ENCODE data around the gene PRSS21. TPM values are rescaled to one million over a fixed set of nuclear protein-coding genes. Genes with fewer than 3 reads are reported as not detected.

The PRSS21 gene
- total and polyA plus RNA-seq, 12 donors: 0.20 TPM; not detected in 11

GRCh38 chr16:2775765-2776499, 41.1 kb upstream of the PRSS21 start:
- ATAC-seq (no peak), DNase-seq (no peak)
- peaks cover 9 to 43% (median 28%) of the 10 kb centered on the region in 9 donors for H3K4me1 ChIP-seq
- no peaks in the 10 kb centered on the region for H3K27me3 ChIP-seq
- H3K4me3 ChIP-seq: peak overlapping the region; percentile 81 to 100 (median 98)
- no peaks in the 10 kb centered on the region for H3K9me3 ChIP-seq
- 47 to 49% methylated on average over 11 of the region's 11 CpGs for WGBS, 2 donors
- intact Hi-C loops (cut with DNase I): loop anchor here in 4 of 10 donors (1.0 to 10.0 kb wide), 4 partner anchors 21 to 89 kb away; partner anchors contain the start of gene SRRM2 (in 1 of the 4)
- peaks cover 0 to 45% (median 19%) of the 10 kb centered on the region in 9 donors for H3K36me3 ChIP-seq
- H3K27ac ChIP-seq: peak overlapping the region in 6 of 10 donors; percentile 73 to 100 (median 88)
- TF ChIP-seq CTCF (IDR thresholded peaks at IDR 0.05): no peak

GRCh38 chr16:2776500-2777139, 40.4 kb upstream of the PRSS21 start:
- no peaks in the 10 kb centered on the region for H3K9me3 ChIP-seq
- peaks cover 0 to 38% (median 12%) of the 10 kb centered on the region in 9 donors for H3K36me3 ChIP-seq
- H3K27me3 ChIP-seq: no peaks in the 10 kb centered on the region
- ATAC-seq (peak in 2 of 8 donors; percentile 0 to 3), DNase-seq (peak in 1 of 2 donors; percentile 48)
- peak overlapping the region; percentile 81 to 100 (median 98) for H3K4me3 ChIP-seq
- peak overlapping the region; percentile 73 to 100 (median 88) for H3K27ac ChIP-seq
- H3K4me1 ChIP-seq: peaks cover 9 to 43% (median 28%) of the 10 kb centered on the region in 9 donors
- intact Hi-C loops (cut with DNase I): loop anchor here in 5 of 10 donors (1.0 to 10.0 kb wide), 4 partner anchors 23 to 88 kb away; partner anchors contain the start of gene SRRM2 (in 2 of the 5)
- TF ChIP-seq CTCF (IDR thresholded peaks at IDR 0.05): no peak
- WGBS, 2 donors: 1% methylated on average over 71 to 72 of the region's 72 CpGs

GRCh38 chr16:2777231-2777902, 39.7 kb upstream of the PRSS21 start, which contains the start of gene ELOB:
ELOB (minus strand) TSS chr16:2777280; CDS start chr16:2777239, 41 bp downstream.
- ATAC-seq (peak; percentile 92 to 98 (median 94)), DNase-seq (peak; percentile 87 to 90)
- TF ChIP-seq CTCF (IDR thresholded peaks at IDR 0.05): no peak
- 1% methylated on average over 47 to 70 of the region's 70 CpGs for WGBS, 2 donors
- Histone ChIP-seq H3K36me3 (peaks cover 0 to 31% (median 7%) of the 10 kb centered on the region in 9 donors), H3K27ac (peak within 1 kb of the TSS; percentile 98 to 100 (median 100)), H3K4me3 (peak within 1 kb of the TSS; percentile 81 to 100 (median 98)), H3K9me3 (no peaks in the 10 kb centered on the region), H3K4me1 (peaks cover 9 to 43% (median 28%) of the 10 kb centered on the region in 9 donors), H3K27me3 (no peaks in the 10 kb centered on the region)
- intact Hi-C loops (cut with DNase I): loop anchor here in 4 of 10 donors (1.0 to 10.0 kb wide), 4 partner anchors 24 to 87 kb away; partner anchors contain the start of gene SRRM2 (in 2 of the 4)
